Transverse colon (tissue), 3 donors: Measurements from ENCODE around the gene A1BG.

Experiments used
- POLR2A ChIP-seq: fragments of 450-650 bp; IDR thresholded peaks from one replicate; pipeline ENCODE4 v1.6.1; 2016; ENCODE audit warnings: antibody characterized with exemption, mild to moderate bottlenecking, moderate library complexity
- TF ChIP-seq, protein P1 (sequence below), 5 experiments: fragments of 200-600 bp in 3 of 5; fragments of 450-650 bp in 2 of 5; sonication (generic) in 3 of 5; IDR thresholded peaks; 1 replicate in 2 of 5; 2 replicates in 3 of 5; pipeline ENCODE4 v1.5.1; 2016 to 2017; ENCODE audit warnings: antibody characterized with exemption in 5 of 5, inconsistent platforms in 3 of 5, mild to moderate bottlenecking in 2 of 5, moderate library complexity in 1 of 5

GRCh38 chr19:58336216-58336615 is 17.1 kb downstream of the A1BG start:
- no peak for TF ChIP-seq POLR2A
- TF ChIP-seq, protein P1, sequence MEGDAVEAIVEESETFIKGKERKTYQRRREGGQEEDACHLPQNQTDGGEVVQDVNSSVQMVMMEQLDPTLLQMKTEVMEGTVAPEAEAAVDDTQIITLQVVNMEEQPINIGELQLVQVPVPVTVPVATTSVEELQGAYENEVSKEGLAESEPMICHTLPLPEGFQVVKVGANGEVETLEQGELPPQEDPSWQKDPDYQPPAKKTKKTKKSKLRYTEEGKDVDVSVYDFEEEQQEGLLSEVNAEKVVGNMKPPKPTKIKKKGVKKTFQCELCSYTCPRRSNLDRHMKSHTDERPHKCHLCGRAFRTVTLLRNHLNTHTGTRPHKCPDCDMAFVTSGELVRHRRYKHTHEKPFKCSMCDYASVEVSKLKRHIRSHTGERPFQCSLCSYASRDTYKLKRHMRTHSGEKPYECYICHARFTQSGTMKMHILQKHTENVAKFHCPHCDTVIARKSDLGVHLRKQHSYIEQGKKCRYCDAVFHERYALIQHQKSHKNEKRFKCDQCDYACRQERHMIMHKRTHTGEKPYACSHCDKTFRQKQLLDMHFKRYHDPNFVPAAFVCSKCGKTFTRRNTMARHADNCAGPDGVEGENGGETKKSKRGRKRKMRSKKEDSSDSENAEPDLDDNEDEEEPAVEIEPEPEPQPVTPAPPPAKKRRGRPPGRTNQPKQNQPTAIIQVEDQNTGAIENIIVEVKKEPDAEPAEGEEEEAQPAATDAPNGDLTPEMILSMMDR (IDR thresholded peaks at IDR 0.05) = no peak
